T-cell (primary cell): ENCODE results near the gene TMEM198. TPM values are rescaled to one million over a fixed set of nuclear protein-coding genes. Genes with fewer than 3 reads are reported as not detected.

Source experiments
- ATAC-seq, 4 experiments: fragments of 200-7000 bp in 3 of 4; fragments of 150-1000 bp in 1 of 4; cut with Tn5 transposase; replicated peaks in 1 of 4; 1 replicate in 3 of 4; 2 replicates in 1 of 4; pipeline ENCODE4 v1.10.0; 2021; ENCODE audit warnings: moderate library complexity in 3 of 4, mild to moderate bottlenecking in 2 of 4, moderate number of reproducible peaks in 1 of 4
- CTCF ChIA-PET, 2 donors: fragments of 300-600 bp; sonication (Branson Sonifier 250); formaldehyde crosslinking; loops; one replicate each; lab custom pipeline; 2022; ENCODE audit warnings: antibody characterized with exemption in 2 of 2; lab: Charles Lee
- POLR2A ChIA-PET, 2 donors: fragments of 300-600 bp; sonication (Branson Sonifier 250); formaldehyde crosslinking; loops; one replicate each; lab custom pipeline; 2022; ENCODE audit warnings: antibody characterized with exemption in 2 of 2; lab: Charles Lee
- DNase-seq, 35 experiments: peaks; one replicate each; pipeline versions ENCODE4 v3.0.0 to v3.0.0-alpha.2; 2013 to 2023
- H3K27ac ChIP-seq: one replicate; pipeline ENCODE4 v1.5.1; 2013; ENCODE audit warnings: low read length
- H3K27me3 ChIP-seq, 2 experiments: replicated peaks in 1 of 2; 1 replicate in 1 of 2; 2 replicates in 1 of 2; pipeline versions ENCODE4 v1.6.1 to v1.7.0; 2013; ENCODE audit warnings: low read length in 1 of 2, mixed read lengths in 1 of 2; ENCODE audit not compliant: control insufficient read depth in 2 of 2, insufficient read depth in 2 of 2; ENCODE audit errors: extremely low read depth in 1 of 2
- H3K36me3 ChIP-seq, 2 donors: 1 replicate in 1 of 2; 2 replicates in 1 of 2; pipeline versions ENCODE4 v1.6.1 to v1.7.0; 2013; ENCODE audit warnings: low read length in 1 of 2; ENCODE audit not compliant: control insufficient read depth in 2 of 2, insufficient read depth in 1 of 2; ENCODE audit errors: extremely low read depth in 1 of 2
- H3K4me1 ChIP-seq, 2 experiments: 1 replicate in 1 of 2; 2 replicates in 1 of 2; pipeline versions ENCODE4 v1.6.1 to v1.7.0; 2013; ENCODE audit warnings: low read length in 2 of 2, mixed read lengths in 1 of 2; ENCODE audit not compliant: insufficient read depth in 2 of 2, control insufficient read depth in 1 of 2; ENCODE audit errors: extremely low read depth in 1 of 2
- H3K4me3 ChIP-seq, 2 donors: 1 replicate in 1 of 2; 2 replicates in 1 of 2; pipeline versions ENCODE4 v1.5.1 to v1.7.0; 2013; ENCODE audit warnings: mild to moderate bottlenecking in 2 of 2, low read length in 1 of 2, moderate library complexity in 1 of 2; ENCODE audit not compliant: control insufficient read depth in 1 of 2; ENCODE audit errors: extremely low read depth in 1 of 2
- H3K9me3 ChIP-seq: 2 replicates; pipeline ENCODE4 v1.7.0; 2013
- H3K27ac Mint-ChIP-seq, 2 donors: one replicate each; pipeline ENCODE4 v1.8.0; 2020 to 2021; ENCODE audit warnings: mild to moderate bottlenecking in 2 of 2, mixed read lengths in 2 of 2
- H3K27me3 Mint-ChIP-seq, 2 donors: one replicate each; pipeline ENCODE4 v1.8.0; 2021 to 2022; ENCODE audit warnings: mixed read lengths in 2 of 2
- H3K36me3 Mint-ChIP-seq: one replicate; pipeline ENCODE4 v1.8.0; 2021; ENCODE audit warnings: mixed read lengths
- H3K4me1 Mint-ChIP-seq, 3 donors: one replicate each; pipeline ENCODE4 v1.8.0; 2020 to 2022; ENCODE audit warnings: mixed read lengths in 3 of 3, mild to moderate bottlenecking in 1 of 3
- H3K4me3 Mint-ChIP-seq, 3 donors: one replicate each; pipeline ENCODE4 v1.8.0; 2020 to 2022; ENCODE audit warnings: mild to moderate bottlenecking in 3 of 3, mixed read lengths in 3 of 3, moderate library complexity in 3 of 3
- H3K9me3 Mint-ChIP-seq, 3 donors: one replicate each; pipeline ENCODE4 v1.8.0; 2020 to 2022; ENCODE audit warnings: mixed read lengths in 3 of 3
- WGBS: methylation state at CpG from one replicate; pipeline ENCODE4 v1.1.5; 2013; ENCODE audit warnings: missing lambda C conversion rate; ENCODE audit not compliant: insufficient coverage; 5-methylcytosine and 5-hydroxymethylcytosine counted together
- total RNA-seq, 35 experiments: library from RNA in 6 of 35; stranded (reverse) in 6 of 35; fragments of 120-200 nt in 1 of 35; gene quantifications; one replicate each; pipeline versions ENCODE4 v1.2.1 to v1.2.4 and lab custom pipeline; 2013 to 2026

Gene TMEM198
- total RNA-seq, 5 donors from 2014 or later (not counting 1 experiment from before 2014, with no cell fraction given): 0.37 to 0.88 (median 0.69) TPM

GRCh38 chr2:219511547-219512325 lies 32.1 kb upstream of the TMEM198 start:
- ChIA-PET POLR2A (interaction anchor here (0.6 to 0.7 kb wide), 3 partner anchors 80 to 216 kb away, joined by 3 to 12 read pairs (median 5); no protein-coding TSS in a partner anchor), CTCF (interaction anchor here in 1 of 2 donors (0.8 to 1.4 kb wide), 3 partner anchors 18 to 36 kb away, joined by 3 to 4 read pairs (median 3); no protein-coding TSS in a partner anchor)
- Mint-ChIP-seq H3K4me3 (no peak overlapping the region), H3K4me1 (peaks cover 26 to 35% (median 27%) of the 10 kb centered on the region in 3 donors), H3K27me3 (peaks cover 57 to 72% of the 10 kb centered on the region in 2 donors), H3K36me3 (peaks cover 7% of the 10 kb centered on the region), H3K9me3 (no peaks in the 10 kb centered on the region), H3K27ac (peak overlapping the region in 1 of 2 donors; percentile 45)
- ATAC-seq (no peak), DNase-seq (no peak)
- no peak overlapping the region for H3K4me3 ChIP-seq
- H3K27me3 ChIP-seq: peaks cover 8 to 95% of the 10 kb centered on the region in 2 experiments
- WGBS: 12% methylated on average over 6 of the region's 15 CpGs
- H3K4me1 ChIP-seq: peaks cover 3 to 27% of the 10 kb centered on the region in 2 experiments
- H3K9me3 ChIP-seq: no peaks in the 10 kb centered on the region
- H3K27ac ChIP-seq: no peak overlapping the region
- no peaks in the 10 kb centered on the region for H3K36me3 ChIP-seq

- H3K36me3 Mint-ChIP-seq: peaks cover under 1% of the 10 kb centered on the region
- H3K4me1 ChIP-seq: peaks cover 3 to 27% of the 10 kb centered on the region in 2 experiments
- no peak overlapping the region for H3K4me3 ChIP-seq
- no peak overlapping the region for H3K27ac Mint-ChIP-seq
- DNase-seq: no peak
- no peak overlapping the region for H3K27ac ChIP-seq
- no peak overlapping the region for H3K4me3 Mint-ChIP-seq
- H3K4me1 Mint-ChIP-seq: peaks cover 26 to 35% (median 27%) of the 10 kb centered on the region in 3 donors
- ChIA-PET POLR2A (no interaction called here), CTCF (interaction anchor here in 1 of 2 donors (1.2 to 1.4 kb wide), 2 partner anchors 17 to 30 kb away, joined by 3 to 4 read pairs; no protein-coding TSS in a partner anchor)
- H3K27me3 ChIP-seq: peaks cover 8 to 97% of the 10 kb centered on the region in 2 experiments
- no peaks in the 10 kb centered on the region for H3K36me3 ChIP-seq
- H3K9me3 Mint-ChIP-seq: no peaks in the 10 kb centered on the region
- peaks cover 67 to 81% of the 10 kb centered on the region in 2 donors for H3K27me3 Mint-ChIP-seq
- ATAC-seq: no peak
- 12% methylated on average over 11 of the region's 16 CpGs for WGBS
- no peaks in the 10 kb centered on the region for H3K9me3 ChIP-seq
These were observed 31.2 kb upstream of the TMEM198 start for GRCh38 chr2:219512524-219513216.

GRCh38 chr2:219513787-219514186 lies 30.0 kb upstream of the TMEM198 start:
- Mint-ChIP-seq H3K27me3 (peaks cover 75 to 83% of the 10 kb centered on the region in 2 donors), H3K27ac (no peak overlapping the region), H3K4me3 (peak overlapping the region in 1 of 3 donors; percentile 66), H3K9me3 (no peaks in the 10 kb centered on the region), H3K4me1 (peaks cover 26 to 35% (median 27%) of the 10 kb centered on the region in 3 donors), H3K36me3 (no peaks in the 10 kb centered on the region)
- ATAC-seq (no peak), DNase-seq (no peak)
- Histone ChIP-seq H3K36me3 (no peaks in the 10 kb centered on the region), H3K27ac (no peak overlapping the region), H3K9me3 (no peaks in the 10 kb centered on the region), H3K4me1 (peaks cover 3 to 27% of the 10 kb centered on the region in 2 experiments), H3K4me3 (no peak overlapping the region), H3K27me3 (peaks cover 8 to 96% of the 10 kb centered on the region in 2 experiments)
- 0% methylated on average over 3 of the region's 4 CpGs for WGBS
- CTCF ChIA-PET: no interaction called here
- POLR2A ChIA-PET: no interaction called here

GRCh38 chr2:219514196-219514761 lies 29.5 kb upstream of the TMEM198 start, which contains the start of gene ASIC4:
Gene ASIC4 (plus strand): TSS chr2:219514482. CDS start chr2:219514725, 243 bp downstream.
- Histone ChIP-seq H3K27ac (no peak within 1 kb of the TSS), H3K9me3 (no peaks in the 10 kb centered on the region), H3K4me1 (peaks cover 3 to 22% of the 10 kb centered on the region in 2 experiments), H3K36me3 (no peaks in the 10 kb centered on the region), H3K4me3 (no peak within 1 kb of the TSS), H3K27me3 (peaks cover 8 to 94% of the 10 kb centered on the region in 2 experiments)
- H3K4me1 Mint-ChIP-seq: peaks cover 26 to 33% (median 27%) of the 10 kb centered on the region in 3 donors
- peaks cover 79 to 85% of the 10 kb centered on the region in 2 donors for H3K27me3 Mint-ChIP-seq
- H3K36me3 Mint-ChIP-seq: no peaks in the 10 kb centered on the region
- no peak within 1 kb of the TSS for H3K27ac Mint-ChIP-seq
- DNase-seq (peak in 1 of 35 experiments; percentile 18), ATAC-seq (peak in 1 of 4 experiments; percentile 38)
- H3K9me3 Mint-ChIP-seq: no peaks in the 10 kb centered on the region
- CTCF ChIA-PET: no interaction called here
- peak within 1 kb of the TSS in 1 of 3 donors; percentile 66 for H3K4me3 Mint-ChIP-seq
- 7% methylated on average over 25 of the region's 31 CpGs for WGBS
- POLR2A ChIA-PET: no interaction called here

- no peaks in the 10 kb centered on the region for H3K36me3 ChIP-seq
- no peak overlapping the region for H3K27ac Mint-ChIP-seq
- H3K9me3 Mint-ChIP-seq: no peaks in the 10 kb centered on the region
- peaks cover 20 to 28% (median 23%) of the 10 kb centered on the region in 3 donors for H3K4me1 Mint-ChIP-seq
- 87% methylated on average over 21 of the region's 21 CpGs for WGBS
- no peak overlapping the region for H3K4me3 ChIP-seq
- no peaks in the 10 kb centered on the region for H3K36me3 Mint-ChIP-seq
- H3K27me3 Mint-ChIP-seq: peaks cover 76 to 85% of the 10 kb centered on the region in 2 donors
- ATAC-seq: no peak
- no peaks in the 10 kb centered on the region for H3K9me3 ChIP-seq
- peaks cover 8 to 94% of the 10 kb centered on the region in 2 experiments for H3K27me3 ChIP-seq
- H3K4me3 Mint-ChIP-seq: no peak overlapping the region
- no peak for DNase-seq
- POLR2A ChIA-PET: no interaction called here
- CTCF ChIA-PET: interaction anchor here in 1 of 2 donors (0.6 kb wide), 1 partner anchor 40 kb away, joined by 4 read pairs; no protein-coding TSS in a partner anchor
- H3K4me1 ChIP-seq: peaks cover 3 to 17% of the 10 kb centered on the region in 2 experiments
- no peak overlapping the region for H3K27ac ChIP-seq
These were observed 29.0 kb upstream of the TMEM198 start for GRCh38 chr2:219514836-219515235.
